GM18951 (cell line): ENCODE data around the gene CCDC186.
"Not testable (repeated sequence)": the region's sequence is repeated elsewhere in the genome, so short reads cannot be mapped to it uniquely, and the experiment has no call there.

Source experiments
- POLR2A ChIP-seq: IDR thresholded peaks from 4 replicates; pipeline ENCODE4 v1.6.1; 2011; ENCODE audit warnings: mild to moderate bottlenecking; ENCODE audit not compliant: insufficient read length, insufficient read depth; ENCODE audit errors: extremely low read depth
- in situ Hi-C: fragments of 300-500 bp; cut with MboI; formaldehyde crosslinking; loops from one replicate; pipeline ENCODE4 v1.12.0; 2022; ENCODE audit warnings: low sequenced_read_pairs, mixed read lengths, inconsistent platforms; ENCODE audit not compliant: unreplicated experiment

Gene CCDC186

DNA sequence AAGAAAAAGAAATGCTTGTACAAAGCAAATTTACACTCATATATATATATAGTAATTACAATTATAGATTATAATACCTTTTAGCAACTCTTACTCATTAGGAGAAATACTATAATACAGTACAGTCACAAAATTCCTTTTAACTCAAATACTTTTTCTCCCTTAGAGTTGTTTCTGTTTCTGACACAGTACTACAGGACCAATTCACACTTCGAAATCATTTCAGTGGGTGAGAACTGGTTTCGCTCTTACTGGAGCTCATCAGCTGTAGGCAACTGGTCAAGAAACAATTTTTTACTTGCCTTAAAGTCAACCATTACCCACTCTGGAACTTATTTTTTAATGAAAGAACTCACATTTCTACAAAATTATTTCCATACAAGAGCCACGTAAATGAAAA, 6.0 kb downstream of the CCDC186 start:
- in situ Hi-C loops = no loop called here
- no peak for TF ChIP-seq POLR2A

DNA sequence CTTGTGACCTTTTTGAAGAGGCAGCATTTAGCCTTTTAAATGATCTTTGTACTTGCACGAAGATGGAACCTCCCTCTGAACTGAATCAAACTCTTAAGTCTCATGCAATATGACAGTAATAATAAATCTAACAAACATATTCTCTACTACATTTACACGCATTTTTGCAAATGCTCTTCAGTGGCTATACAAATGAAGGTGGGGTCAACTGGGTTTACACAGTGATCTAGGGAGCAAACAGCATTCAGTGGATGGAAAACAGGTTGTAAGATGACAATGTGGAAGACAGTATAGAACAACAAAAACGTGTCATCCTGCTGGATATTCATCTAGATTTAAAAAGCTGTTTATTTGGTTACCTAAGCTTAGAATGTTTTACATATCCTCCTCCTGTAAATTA, 7.5 kb downstream of the CCDC186 start:
- in situ Hi-C loops = no loop called here
- no peak for TF ChIP-seq POLR2A

DNA sequence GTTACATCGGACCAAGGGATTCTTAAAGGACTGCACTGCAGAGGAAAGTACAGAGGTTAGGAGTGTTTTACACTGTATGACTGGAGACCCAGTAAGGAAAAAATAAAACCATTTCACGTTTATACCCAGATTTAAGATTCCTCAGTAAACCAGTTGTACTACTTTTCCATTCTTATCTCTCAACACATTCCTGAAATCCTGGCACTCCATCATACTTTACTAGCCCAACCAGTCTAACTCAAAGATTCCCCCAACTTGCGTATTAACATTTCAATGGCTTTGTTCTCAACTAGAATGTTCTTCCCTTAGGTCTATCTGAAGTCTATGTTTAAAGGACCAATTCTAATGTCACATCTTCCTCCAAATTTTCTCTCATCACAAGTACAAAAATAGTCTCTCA, 8.0 kb downstream of the CCDC186 start:
- in situ Hi-C loops = no loop called here
- TF ChIP-seq POLR2A = no peak

DNA sequence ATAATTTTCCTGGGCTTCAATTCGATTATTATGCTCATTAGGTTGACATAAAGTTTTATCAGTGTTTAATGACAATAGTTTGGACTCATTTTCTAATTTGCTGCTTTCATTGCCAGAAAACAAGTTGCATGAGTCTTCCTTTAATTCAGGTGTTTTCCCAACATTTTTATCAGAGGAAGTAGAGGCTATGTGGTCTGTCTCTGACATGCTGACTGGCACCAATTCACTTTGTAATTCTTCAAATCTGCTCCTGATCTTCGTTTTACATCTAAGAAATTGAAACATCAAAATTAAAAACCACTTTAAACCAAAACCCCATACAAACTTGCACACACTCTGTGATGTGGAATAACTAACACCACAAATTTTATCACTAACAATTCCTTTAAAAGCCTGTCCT, 10.9 kb downstream of the CCDC186 start:
- no peak for TF ChIP-seq POLR2A
- in situ Hi-C loops = no loop called here

DNA sequence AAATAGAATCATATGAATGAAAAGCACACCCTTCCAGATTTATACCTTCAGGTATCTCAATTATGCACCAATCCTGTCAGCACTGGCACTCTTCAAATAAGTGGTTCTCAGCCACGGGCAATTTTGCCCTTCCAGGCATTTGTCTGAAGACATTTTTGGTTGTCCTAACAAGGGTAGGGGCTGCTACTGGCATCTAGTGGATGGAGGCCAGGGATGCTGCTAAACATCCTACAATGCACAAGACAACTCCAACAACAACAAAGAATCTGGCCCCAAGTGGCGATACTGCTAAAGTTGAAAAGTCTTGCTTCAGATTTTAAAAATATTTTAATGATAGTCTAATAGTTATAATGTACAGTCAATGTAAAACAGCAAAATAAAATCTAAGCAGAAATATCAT, 16.1 kb downstream of the CCDC186 start:
- TF ChIP-seq POLR2A = no peak
- in situ Hi-C loops = no loop called here

DNA sequence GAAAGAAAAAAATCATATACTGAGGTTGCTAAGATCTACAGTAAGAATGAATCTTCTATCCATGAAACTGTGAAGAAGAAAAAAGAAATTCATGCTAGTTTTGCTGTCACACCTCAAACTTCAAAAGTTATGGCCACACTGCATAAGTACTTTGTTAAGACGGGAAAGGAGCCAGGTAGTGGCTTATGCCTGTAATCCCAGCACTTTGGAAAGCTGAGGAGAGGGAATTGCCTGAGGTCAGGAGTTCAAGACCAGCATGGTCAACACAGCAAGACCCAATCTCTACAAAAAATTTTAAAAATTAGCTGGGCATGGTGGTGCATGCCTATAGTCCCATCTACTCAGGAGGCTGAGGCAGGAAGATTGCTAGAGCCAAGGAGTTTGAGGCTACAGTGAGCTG, 22.1 kb downstream of the CCDC186 start:
- in situ Hi-C loops = no loop called here
- TF ChIP-seq POLR2A = no peak

DNA sequence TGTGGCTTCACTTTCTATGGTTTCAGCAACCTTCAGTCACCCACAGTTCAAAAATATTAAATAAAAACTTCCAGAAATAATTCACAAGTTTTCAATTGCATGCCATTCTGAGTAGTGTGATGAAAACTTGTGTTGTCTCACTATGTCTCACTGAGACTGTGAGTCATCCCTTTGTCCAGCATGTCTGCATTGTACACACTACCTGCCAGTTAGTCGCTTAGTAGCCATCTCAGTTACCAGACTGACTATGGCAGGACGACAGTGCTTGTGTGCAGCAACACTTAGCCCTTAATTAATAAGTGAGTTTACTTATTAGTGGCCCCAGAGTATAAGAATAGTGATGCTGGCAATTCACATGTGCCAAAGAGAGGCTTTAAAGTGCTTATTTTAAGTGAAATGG, 22.5 kb downstream of the CCDC186 start:
- in situ Hi-C loops = no loop called here
- no peak for TF ChIP-seq POLR2A

DNA sequence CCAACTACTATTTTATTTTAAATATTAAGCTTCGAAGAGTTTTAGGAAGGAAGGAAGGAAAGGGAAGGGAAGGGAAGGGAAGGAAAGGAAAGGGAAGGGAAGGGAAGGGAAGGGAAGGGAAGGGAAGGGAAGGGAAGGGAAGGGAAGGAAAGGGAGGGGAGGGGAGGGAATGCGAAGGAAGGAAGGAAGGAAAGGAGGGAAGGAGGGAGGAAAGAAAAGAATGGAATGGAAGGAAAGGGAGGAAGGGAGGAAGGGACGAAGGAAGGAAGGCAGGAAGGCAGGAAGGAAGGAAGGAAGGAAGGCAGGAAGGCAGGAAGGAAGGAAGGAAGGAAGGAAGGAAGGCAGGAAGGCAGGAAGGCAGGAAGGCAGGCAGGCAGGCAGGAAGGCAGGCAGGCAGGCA, 24.5 kb downstream of the CCDC186 start:
- in situ Hi-C loops = not testable (repeated sequence)

DNA sequence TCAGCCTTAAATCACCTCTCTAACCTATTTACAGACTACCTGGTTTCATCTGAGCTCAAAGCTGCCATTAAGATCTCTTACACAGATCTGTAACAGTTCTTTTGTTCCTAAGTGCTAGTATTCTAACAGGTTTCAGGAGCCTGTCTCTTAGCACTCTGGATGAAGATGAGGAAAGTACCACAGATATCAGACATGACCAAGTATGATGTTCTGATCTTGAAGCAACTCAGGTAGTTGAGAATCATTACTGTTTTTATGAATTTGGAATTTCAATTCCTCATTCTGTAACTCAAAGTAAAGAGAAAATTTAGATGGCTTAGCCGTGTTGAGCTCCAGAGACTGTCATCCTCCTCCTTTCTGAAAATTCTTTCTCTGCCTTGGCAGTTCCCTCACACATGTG, 30.8 kb downstream of the CCDC186 start:
- in situ Hi-C loops = no loop called here

DNA sequence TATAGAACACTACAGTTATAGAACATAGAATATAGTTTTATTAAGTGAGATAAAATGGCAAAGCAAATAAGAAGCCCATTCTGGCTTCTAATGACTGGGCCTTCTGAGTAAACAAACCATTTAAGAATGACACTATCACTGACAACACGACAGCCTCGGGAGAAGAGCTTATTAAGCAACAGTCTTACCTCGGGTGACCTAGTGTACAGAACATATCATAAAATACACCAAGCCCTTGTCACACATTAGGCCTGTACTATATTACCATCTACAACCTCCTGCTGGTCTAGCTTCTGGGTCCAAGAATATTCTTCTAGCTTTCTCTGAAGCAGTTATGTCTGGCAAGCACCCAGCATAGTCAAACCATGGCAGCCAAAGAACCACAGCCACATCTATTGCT, 32.0 kb downstream of the CCDC186 start:
- TF ChIP-seq POLR2A = no peak
- in situ Hi-C loops = no loop called here

More for the DNA sequence above, 30.8 kb downstream of the CCDC186 start:
- TF ChIP-seq POLR2A = no peak

DNA sequence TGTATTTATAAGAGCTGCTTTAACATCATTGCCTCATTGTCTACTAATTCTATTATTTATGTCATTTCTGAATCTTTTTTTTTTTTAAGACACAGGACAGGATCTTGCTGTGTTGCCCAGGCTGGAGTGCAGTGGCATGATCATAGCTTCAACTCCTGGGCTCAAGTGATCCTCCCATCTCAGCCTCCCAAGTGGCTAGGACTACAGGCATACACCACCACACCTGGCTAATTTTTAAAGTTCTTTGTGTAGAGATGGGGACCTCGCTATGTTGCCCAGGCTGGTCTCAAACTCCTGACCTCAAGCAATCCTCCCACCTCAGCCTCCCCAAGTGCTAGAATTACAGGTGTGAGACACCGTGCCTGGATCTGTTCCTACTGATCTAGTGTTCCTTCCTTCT, 33.2 kb downstream of the CCDC186 start:
- in situ Hi-C loops = not testable (repeated sequence)

DNA sequence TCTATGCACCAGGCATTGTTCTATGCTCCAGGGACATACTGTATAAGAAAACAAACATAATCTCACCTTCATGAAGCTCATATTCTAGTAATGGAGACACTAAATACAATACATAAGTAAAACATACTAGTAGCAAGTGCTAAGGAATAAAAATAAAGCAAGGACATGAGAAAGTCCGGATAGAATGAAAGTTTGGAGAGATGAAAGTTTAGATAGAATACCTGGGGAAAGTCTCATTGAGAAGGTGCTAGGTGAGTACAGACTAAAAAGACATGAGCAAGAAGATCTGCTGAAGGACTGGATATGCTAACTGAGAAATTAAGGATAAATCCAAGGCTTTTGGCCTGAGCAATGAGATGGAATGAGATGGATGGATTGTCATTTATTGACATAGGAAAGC, 34.0 kb downstream of the CCDC186 start:
- TF ChIP-seq POLR2A = no peak
- in situ Hi-C loops = no loop called here

DNA sequence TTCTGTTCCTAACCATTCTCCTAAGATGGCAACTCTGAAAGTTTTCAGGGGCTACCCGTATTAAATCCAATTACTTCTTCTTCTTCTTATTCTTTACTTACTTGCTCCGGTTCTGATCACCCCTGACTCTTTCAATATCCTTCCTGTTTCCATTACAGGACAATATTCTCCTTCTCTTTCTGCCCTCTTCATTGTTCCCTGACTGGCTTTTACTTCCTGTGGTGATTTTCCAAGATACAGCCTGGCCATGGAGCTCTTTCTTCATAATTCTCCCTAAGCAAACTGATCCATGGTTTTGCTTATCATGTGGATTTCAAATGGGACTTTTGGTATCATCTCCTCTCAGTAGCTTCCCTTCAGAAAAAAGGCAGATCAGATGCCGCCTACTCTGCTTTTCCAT, 35.4 kb downstream of the CCDC186 start:
- in situ Hi-C loops = no loop called here
- no peak for TF ChIP-seq POLR2A

DNA sequence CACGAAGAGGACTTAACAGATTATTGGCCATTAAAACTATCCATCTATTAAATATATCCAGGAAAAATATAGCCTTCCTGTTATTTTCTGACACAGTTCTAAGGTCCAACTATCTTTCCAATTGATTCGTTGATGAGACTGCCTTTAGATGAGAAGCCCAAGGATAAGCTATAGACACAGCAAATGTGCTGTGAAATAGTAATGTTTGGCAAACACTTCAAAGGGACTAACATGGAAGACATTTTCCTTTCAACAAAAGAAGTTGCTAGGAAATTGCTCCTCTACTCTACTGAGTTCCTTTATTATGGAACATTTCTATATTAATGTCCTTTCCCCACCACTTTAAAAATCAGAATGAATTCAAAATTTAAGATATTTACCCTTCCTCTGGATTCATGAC, 38.5 kb downstream of the CCDC186 start:
- in situ Hi-C loops = no loop called here
- no peak for TF ChIP-seq POLR2A

DNA sequence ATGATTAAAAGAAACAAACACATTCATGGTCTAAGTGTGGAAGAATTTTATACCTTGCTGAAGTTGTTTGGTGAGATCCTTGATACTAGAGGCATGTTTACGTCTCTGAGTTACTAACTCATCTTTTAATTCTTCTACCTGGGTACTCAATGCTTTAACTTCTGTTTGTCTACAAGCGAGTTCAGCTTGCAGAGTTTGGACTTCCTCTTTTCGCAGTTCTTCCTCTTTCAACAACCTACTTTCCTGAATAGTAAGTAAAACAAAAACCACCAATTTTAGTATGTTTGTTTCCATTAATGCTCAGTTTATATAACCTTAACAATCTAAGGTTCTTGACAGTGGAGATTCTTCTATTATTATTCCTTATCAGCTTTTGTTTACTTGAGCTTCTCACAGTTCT, 42.9 kb downstream of the CCDC186 start:
- TF ChIP-seq POLR2A = no peak

More for the DNA sequence above, 42.9 kb downstream of the CCDC186 start:
- in situ Hi-C loops = no loop called here
